NOMO-1 (cell line): ENCODE measurements around the gene COL12A1.

ENCODE experiments used
- DNase-seq, 2 experiments: peaks; one replicate each; lab custom pipeline; 2025; ENCODE audit not compliant: unreplicated experiment in 2 of 2; lab: John Stamatoyannopoulos, UW

The COL12A1 gene

GRCh38 chr6:75145211-75145610, 60.6 kb downstream of the COL12A1 start:
- no peak for DNase-seq

GRCh38 chr6:75144386-75144785, 61.5 kb downstream of the COL12A1 start:
- DNase-seq = no peak

- DNase-seq = no peak
Measured at GRCh38 chr6:75143191-75143590, 62.7 kb downstream of the COL12A1 start.

GRCh38 chr6:75142721-75143120, 63.1 kb downstream of the COL12A1 start:
- no peak for DNase-seq

GRCh38 chr6:75135876-75136275, 70.0 kb downstream of the COL12A1 start:
- no peak for DNase-seq

GRCh38 chr6:75135450-75135849, 70.4 kb downstream of the COL12A1 start:
- DNase-seq = no peak

- DNase-seq = no peak
Measured at GRCh38 chr6:75130784-75131183, 75.1 kb downstream of the COL12A1 start.

- no peak for DNase-seq
Measured at GRCh38 chr6:75128878-75129570, 76.8 kb downstream of the COL12A1 start.

GRCh38 chr6:75126518-75126917, 79.3 kb downstream of the COL12A1 start:
- no peak for DNase-seq

GRCh38 chr6:75124983-75125382, 80.9 kb downstream of the COL12A1 start:
- DNase-seq = no peak

GRCh38 chr6:75124085-75124484, 81.8 kb downstream of the COL12A1 start:
- DNase-seq = no peak

- no peak for DNase-seq
Measured at GRCh38 chr6:75118925-75119515, 86.8 kb downstream of the COL12A1 start.

GRCh38 chr6:75117701-75118100, 88.2 kb downstream of the COL12A1 start:
- no peak for DNase-seq

- no peak for DNase-seq
Measured at GRCh38 chr6:75116946-75117345, 88.9 kb downstream of the COL12A1 start.

- DNase-seq = no peak
Measured at GRCh38 chr6:75115481-75115880, 90.4 kb downstream of the COL12A1 start.

GRCh38 chr6:75114806-75115205, 91.0 kb downstream of the COL12A1 start:
- DNase-seq = no peak

- DNase-seq = no peak
Measured at GRCh38 chr6:75114195-75114594, 91.7 kb downstream of the COL12A1 start.

- DNase-seq = no peak
Measured at GRCh38 chr6:75113446-75113845, 92.4 kb downstream of the COL12A1 start.

- DNase-seq = no peak
Measured at GRCh38 chr6:75109765-75110164, 96.1 kb downstream of the COL12A1 start.

- DNase-seq = no peak
Measured at GRCh38 chr6:75109022-75109421, 96.8 kb downstream of the COL12A1 start.

- DNase-seq = no peak
Measured at GRCh38 chr6:75108333-75108974, 97.4 kb downstream of the COL12A1 start.

GRCh38 chr6:75107913-75108312, 97.9 kb downstream of the COL12A1 start:
- no peak for DNase-seq
